Mammary epithelial cell (primary cell): ENCODE results near the gene HTT.

Source experiments
- CTCF ChIP-seq, 2 donors: IDR thresholded peaks in 1 of 2; conservative IDR thresholded peaks in 1 of 2; 2 replicates each; pipeline ENCODE4 v1.5.1; 2011 to 2012; ENCODE audit warnings: inconsistent platforms in 2 of 2, low read length in 2 of 2, mild to moderate bottlenecking in 2 of 2, control low read depth in 1 of 2, low read depth in 1 of 2; ENCODE audit not compliant: insufficient read depth in 1 of 2; ENCODE audit errors: extremely low read depth in 1 of 2
- EZH2 ChIP-seq: IDR thresholded peaks from 2 replicates; pipeline ENCODE4 v1.6.1; 2012; ENCODE audit warnings: low read length, inconsistent platforms, borderline replicate concordance

GRCh38 chr4:3124070-3124767, 49.7 kb downstream of the HTT start:
- TF ChIP-seq EZH2 (no peak), CTCF (conservative IDR thresholded peaks at IDR 0.05 in 1 of 2, IDR thresholded peaks at IDR 0.05 in 1 of 2; ENCODE audit: extremely low read depth in 1 of 2, insufficient read depth in 1 of 2, low read depth in 1 of 2, low read length in 2 of 2) (no peak)
